ENCODE results near the gene CUX1. TPM values are rescaled to one million over a fixed set of nuclear protein-coding genes. Genes with fewer than 3 reads are reported as not detected.

The CUX1 gene
- total RNA-seq, 1 experiment from 2014 or later, result 39.6 TPM

DNA sequence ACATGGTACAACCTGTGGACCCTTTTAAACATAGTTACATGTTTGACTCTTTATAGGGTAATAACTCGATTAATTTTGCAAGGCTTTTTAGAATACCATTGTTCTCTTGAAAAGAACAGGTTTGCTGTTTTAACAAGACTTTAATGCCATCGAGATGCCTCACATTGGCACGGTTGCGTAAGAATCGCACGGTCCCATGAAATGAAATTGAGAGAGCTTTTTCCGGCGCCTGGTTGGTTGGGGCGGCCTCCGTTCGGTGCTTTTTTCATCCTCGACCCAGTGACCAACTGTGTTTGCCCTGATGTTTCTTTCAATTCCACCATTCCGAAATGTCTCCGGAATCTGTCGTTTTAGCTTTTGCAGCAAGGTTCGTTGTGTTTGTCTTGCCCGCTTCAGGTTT is 142.4 kb downstream of the CUX1 start:
- Histone ChIP-seq H3K27ac (ENCODE audit: low read length) (no peak overlapping the region), H3F3A (ENCODE audit: low read length, unreplicated experiment) (no peaks in the 10 kb centered on the region), H2AFZ (ENCODE audit: low read length) (no peak overlapping the region), H3K36me3 (ENCODE audit: low read depth, low read length) (no peaks in the 10 kb centered on the region), H3K9me2 (replicated peaks; ENCODE audit: low read length) (no peaks in the 10 kb centered on the region), H4K20me1 (ENCODE audit: low read length) (no peaks in the 10 kb centered on the region), H3K9ac (ENCODE audit: low read length) (no peak overlapping the region), H3K4me3 (ENCODE audit: low read length) (no peak overlapping the region), H3K27me3 (ENCODE audit: low read length) (no peaks in the 10 kb centered on the region), H3K4me1 (ENCODE audit: insufficient read depth, low read length) (no peaks in the 10 kb centered on the region), H3K79me2 (ENCODE audit: low read length) (peaks cover 8% of the 10 kb centered on the region), H3K9me3 (ENCODE audit: low read length) (no peaks in the 10 kb centered on the region), H3K4me2 (ENCODE audit: low read length) (no peak overlapping the region)
- no TSS peak for BruUV-seq (replicated peaks)
- CTCF ChIA-PET, result no interaction called here
- POLR2A ChIA-PET (ENCODE audit: unreplicated experiment), result no interaction called here
- DNase-seq (no peak), ATAC-seq (no peak)
- no peak for TF ChIP-seq EZH2phosphoT487 (IDR thresholded peaks at IDR 0.05; ENCODE audit: borderline replicate concordance, low read length)
- intact Hi-C loops (cut with micrococcal nuclease), result no loop called here

GRCh38 chr7:101960323-101960722 is 142.9 kb downstream of the CUX1 start:
- BruUV-seq (replicated peaks), result no TSS peak
- no peak overlapping the region for H3K27ac ChIP-seq (ENCODE audit: low read length)
- H3K9me3 ChIP-seq (ENCODE audit: low read length), result no peaks in the 10 kb centered on the region
- H3K27me3 ChIP-seq (ENCODE audit: low read length), result no peaks in the 10 kb centered on the region
- DNase-seq (no peak), ATAC-seq (no peak)
- POLR2A ChIA-PET (ENCODE audit: unreplicated experiment), result no interaction called here
- H3K4me2 ChIP-seq (ENCODE audit: low read length), result no peak overlapping the region
- H3K9ac ChIP-seq (ENCODE audit: low read length), result no peak overlapping the region
- no peak overlapping the region for H3K4me3 ChIP-seq (ENCODE audit: low read length)
- no peaks in the 10 kb centered on the region for H3F3A ChIP-seq (ENCODE audit: low read length, unreplicated experiment)
- no peaks in the 10 kb centered on the region for H3K4me1 ChIP-seq (ENCODE audit: insufficient read depth, low read length)
- intact Hi-C loops (cut with micrococcal nuclease), result no loop called here
- no peak overlapping the region for H2AFZ ChIP-seq (ENCODE audit: low read length)
- CTCF ChIA-PET, result no interaction called here
- peaks cover 6% of the 10 kb centered on the region for H3K79me2 ChIP-seq (ENCODE audit: low read length)
- H3K36me3 ChIP-seq (ENCODE audit: low read depth, low read length), result no peaks in the 10 kb centered on the region
- no peaks in the 10 kb centered on the region for H3K9me2 ChIP-seq (replicated peaks; ENCODE audit: low read length)
- no peak for TF ChIP-seq EZH2 (IDR thresholded peaks at IDR 0.05; ENCODE audit: low read length, unreplicated experiment)
- no peaks in the 10 kb centered on the region for H4K20me1 ChIP-seq (ENCODE audit: low read length)

- Histone ChIP-seq H3K4me1 (ENCODE audit: insufficient read depth, low read length) (no peaks in the 10 kb centered on the region), H3F3A (ENCODE audit: low read length, unreplicated experiment) (no peaks in the 10 kb centered on the region), H3K27ac (ENCODE audit: low read length) (no peak overlapping the region), H2AFZ (ENCODE audit: low read length) (no peak overlapping the region), H3K9me3 (ENCODE audit: low read length) (no peaks in the 10 kb centered on the region), H3K9me2 (replicated peaks; ENCODE audit: low read length) (no peaks in the 10 kb centered on the region), H3K4me3 (ENCODE audit: low read length) (no peak overlapping the region), H3K27me3 (ENCODE audit: low read length) (no peaks in the 10 kb centered on the region), H4K20me1 (ENCODE audit: low read length) (no peaks in the 10 kb centered on the region), H3K79me2 (ENCODE audit: low read length) (peaks cover 4% of the 10 kb centered on the region; the same call in 1 of the 2 replicates), H3K36me3 (ENCODE audit: low read depth, low read length) (no peaks in the 10 kb centered on the region), H3K4me2 (ENCODE audit: low read length) (no peak overlapping the region), H3K9ac (ENCODE audit: low read length) (no peak overlapping the region)
- ATAC-seq (no peak), DNase-seq (no peak)
- intact Hi-C loops (cut with micrococcal nuclease), result no loop called here
- ChIA-PET CTCF (no interaction called here), POLR2A (ENCODE audit: unreplicated experiment) (no interaction called here)
- BruUV-seq (replicated peaks), result no TSS peak
- TF ChIP-seq EZH2phosphoT487 (IDR thresholded peaks at IDR 0.05; ENCODE audit: borderline replicate concordance, low read length) (no peak), CTCF (conservative IDR thresholded peaks at IDR 0.05; ENCODE audit: low read depth, low read length) (no peak)
Measured at GRCh38 chr7:101960985-101961708, 143.7 kb downstream of the CUX1 start.

GRCh38 chr7:101961811-101962210 is 144.4 kb downstream of the CUX1 start:
- Histone ChIP-seq H2AFZ (ENCODE audit: low read length) (no peak overlapping the region), H3K4me1 (ENCODE audit: insufficient read depth, low read length) (no peaks in the 10 kb centered on the region), H3K9me3 (ENCODE audit: low read length) (no peaks in the 10 kb centered on the region), H3K27me3 (ENCODE audit: low read length) (no peaks in the 10 kb centered on the region), H3K27ac (ENCODE audit: low read length) (no peak overlapping the region), H3K9me2 (replicated peaks; ENCODE audit: low read length) (no peaks in the 10 kb centered on the region), H3K36me3 (ENCODE audit: low read depth, low read length) (no peaks in the 10 kb centered on the region), H3K4me2 (ENCODE audit: low read length) (no peak overlapping the region), H3K79me2 (ENCODE audit: low read length) (peaks cover 7% of the 10 kb centered on the region; the same call in 1 of the 2 replicates), H3K9ac (ENCODE audit: low read length) (no peak overlapping the region), H3F3A (ENCODE audit: low read length, unreplicated experiment) (no peaks in the 10 kb centered on the region), H4K20me1 (ENCODE audit: low read length) (no peaks in the 10 kb centered on the region), H3K4me3 (ENCODE audit: low read length) (no peak overlapping the region)
- TF ChIP-seq CTCF (conservative IDR thresholded peaks at IDR 0.05; ENCODE audit: low read depth, low read length) (no peak), EZH2 (IDR thresholded peaks at IDR 0.05; ENCODE audit: low read length, unreplicated experiment) (no peak), EZH2phosphoT487 (IDR thresholded peaks at IDR 0.05; ENCODE audit: borderline replicate concordance, low read length) (no peak)
- BruUV-seq (replicated peaks), result no TSS peak
- ChIA-PET POLR2A (ENCODE audit: unreplicated experiment) (interaction anchor here (0.5 kb wide), 1 partner anchor 145 kb away, joined by 5 read pairs; the partner anchor contains the start of gene CUX1), CTCF (no interaction called here)
- ATAC-seq (no peak), DNase-seq (no peak)
- intact Hi-C loops (cut with micrococcal nuclease), result no loop called here
